ENCODE results near the gene CASTOR2. TPM values are rescaled to one million over a fixed set of nuclear protein-coding genes. Genes with fewer than 3 reads are reported as not detected.
"Not testable (repeated sequence)": the region's sequence is repeated elsewhere in the genome, so short reads cannot be mapped to it uniquely, and the experiment has no call there.

Gene CASTOR2
- total RNA-seq, 1 donor from 2014 or later: 4.9 TPM

DNA sequence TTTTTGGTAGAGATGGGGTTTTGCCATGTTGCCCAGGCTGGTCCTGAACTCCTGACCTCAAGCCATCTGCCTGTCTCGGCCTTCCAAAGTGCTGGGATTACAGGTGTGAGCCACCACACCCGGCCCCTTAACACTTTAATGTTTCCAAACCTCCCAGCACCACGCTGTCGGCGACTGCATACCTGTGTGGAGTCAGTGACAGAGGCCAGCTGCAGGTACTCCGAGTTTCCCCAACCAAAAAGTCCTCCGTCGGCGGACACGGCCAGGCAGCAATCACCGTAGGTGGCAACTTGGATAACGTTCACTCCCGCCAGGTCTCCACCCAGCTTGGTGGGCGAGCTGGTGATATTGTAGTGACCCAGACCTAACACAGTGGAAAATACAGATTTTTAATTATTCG is 93.9 kb downstream of the CASTOR2 start:
- Histone ChIP-seq H3K4me3 (no peak overlapping the region), H3K36me3 (peaks cover 56 to 64% of the 10 kb centered on the region in 2 donors), H3K27me3 (no peaks in the 10 kb centered on the region), H3K4me1 (peaks cover 10 to 36% of the 10 kb centered on the region in 2 donors), H3K9me3 (no peaks in the 10 kb centered on the region), H3K27ac (peak overlapping the region in 1 of 2 donors; percentile 85)
- intact Hi-C loops (cut with DNase I): no loop called here
- TF ChIP-seq, protein P1, sequence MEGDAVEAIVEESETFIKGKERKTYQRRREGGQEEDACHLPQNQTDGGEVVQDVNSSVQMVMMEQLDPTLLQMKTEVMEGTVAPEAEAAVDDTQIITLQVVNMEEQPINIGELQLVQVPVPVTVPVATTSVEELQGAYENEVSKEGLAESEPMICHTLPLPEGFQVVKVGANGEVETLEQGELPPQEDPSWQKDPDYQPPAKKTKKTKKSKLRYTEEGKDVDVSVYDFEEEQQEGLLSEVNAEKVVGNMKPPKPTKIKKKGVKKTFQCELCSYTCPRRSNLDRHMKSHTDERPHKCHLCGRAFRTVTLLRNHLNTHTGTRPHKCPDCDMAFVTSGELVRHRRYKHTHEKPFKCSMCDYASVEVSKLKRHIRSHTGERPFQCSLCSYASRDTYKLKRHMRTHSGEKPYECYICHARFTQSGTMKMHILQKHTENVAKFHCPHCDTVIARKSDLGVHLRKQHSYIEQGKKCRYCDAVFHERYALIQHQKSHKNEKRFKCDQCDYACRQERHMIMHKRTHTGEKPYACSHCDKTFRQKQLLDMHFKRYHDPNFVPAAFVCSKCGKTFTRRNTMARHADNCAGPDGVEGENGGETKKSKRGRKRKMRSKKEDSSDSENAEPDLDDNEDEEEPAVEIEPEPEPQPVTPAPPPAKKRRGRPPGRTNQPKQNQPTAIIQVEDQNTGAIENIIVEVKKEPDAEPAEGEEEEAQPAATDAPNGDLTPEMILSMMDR (IDR thresholded peaks at IDR 0.05): no peak
- no peak for DNase-seq (ENCODE audit: low spot score in 2 of 2)

DNA sequence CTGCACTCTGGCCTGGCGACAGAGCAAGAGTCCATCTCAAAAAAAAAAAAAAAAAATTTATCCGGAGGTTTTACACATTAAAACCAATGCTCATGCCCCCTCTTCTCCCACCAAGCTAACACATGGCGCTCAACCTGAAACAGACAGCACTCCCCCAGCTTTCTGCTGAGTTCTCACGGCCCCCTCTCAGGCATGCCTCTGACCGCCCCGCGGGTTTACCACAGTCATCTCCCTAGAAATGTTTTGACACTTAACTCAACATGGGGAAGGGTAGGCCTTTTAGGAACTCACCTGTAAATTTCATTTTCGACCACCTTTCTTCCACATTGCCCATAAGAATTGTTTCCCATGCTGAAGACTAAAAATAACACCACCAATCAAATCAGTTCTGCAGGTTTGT is 99.8 kb downstream of the CASTOR2 start:
- no peaks in the 10 kb centered on the region for H3K4me1 ChIP-seq
- TF ChIP-seq, protein P1 (IDR thresholded peaks at IDR 0.05): no peak
- H3K27ac ChIP-seq: no peak overlapping the region
- H3K4me3 ChIP-seq: no peak overlapping the region
- H3K27me3 ChIP-seq: no peaks in the 10 kb centered on the region
- no peaks in the 10 kb centered on the region for H3K9me3 ChIP-seq
- H3K36me3 ChIP-seq: peaks cover 94 to 96% of the 10 kb centered on the region in 2 donors
- DNase-seq (ENCODE audit: low spot score in 2 of 2): no peak
- intact Hi-C loops (cut with DNase I): no loop called here

DNA sequence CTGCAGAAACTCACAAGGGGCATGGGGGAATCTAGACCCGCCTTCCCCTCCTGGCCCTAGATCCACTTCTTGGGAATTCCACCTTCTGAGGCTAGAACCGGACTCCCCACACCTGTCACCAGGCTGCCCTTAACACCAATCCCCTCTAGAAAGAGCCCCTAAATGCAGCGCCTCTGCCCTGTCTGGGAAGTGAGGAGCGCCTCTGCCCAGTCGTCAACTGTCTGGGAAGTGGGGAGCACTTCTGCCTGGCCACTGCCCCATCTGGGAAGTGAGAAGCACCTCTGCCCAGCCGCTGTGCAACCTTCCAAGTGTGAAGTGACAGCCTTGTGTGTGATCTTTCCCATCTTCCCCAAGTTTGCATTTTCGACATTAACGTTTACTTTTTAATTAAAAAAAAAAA is 100.3 kb downstream of the CASTOR2 start:
- Histone ChIP-seq H3K4me3 (no peak overlapping the region), H3K36me3 (peaks cover 94 to 98% of the 10 kb centered on the region in 2 donors), H3K9me3 (no peaks in the 10 kb centered on the region), H3K27ac (no peak overlapping the region), H3K27me3 (no peaks in the 10 kb centered on the region), H3K4me1 (no peaks in the 10 kb centered on the region)
- no peak for DNase-seq (ENCODE audit: low spot score in 2 of 2)
- TF ChIP-seq, protein P1 (IDR thresholded peaks at IDR 0.05): no peak
- intact Hi-C loops (cut with DNase I): no loop called here

DNA sequence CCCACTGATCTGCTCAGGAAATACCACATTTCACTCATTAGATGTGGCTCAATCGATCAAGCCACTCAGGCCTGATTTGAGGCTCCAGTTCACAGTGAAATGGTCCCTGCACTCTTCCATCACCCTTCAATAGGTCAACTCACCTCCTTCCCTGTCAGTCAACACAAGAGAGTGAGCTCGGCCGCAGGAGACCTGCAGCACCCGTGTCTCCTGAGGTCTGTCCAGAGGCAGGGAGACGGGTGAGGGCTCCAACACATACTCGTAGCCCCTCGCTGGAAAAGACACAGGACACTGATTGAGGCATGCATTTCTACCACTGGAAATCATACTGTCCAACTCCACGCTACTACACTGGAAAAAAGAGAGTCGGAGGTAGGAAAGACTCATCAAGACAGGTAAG is 102.0 kb downstream of the CASTOR2 start:
- Histone ChIP-seq H3K4me1 (no peaks in the 10 kb centered on the region), H3K4me3 (no peak overlapping the region), H3K27me3 (no peaks in the 10 kb centered on the region), H3K27ac (no peak overlapping the region), H3K36me3 (peaks cover 86 to 91% of the 10 kb centered on the region in 2 donors), H3K9me3 (no peaks in the 10 kb centered on the region)
- peak in 1 of 2 donors; percentile 45 for DNase-seq (ENCODE audit: low spot score in 2 of 2)
- intact Hi-C loops (cut with DNase I): no loop called here
- TF ChIP-seq, protein P1 (IDR thresholded peaks at IDR 0.05): no peak

DNA sequence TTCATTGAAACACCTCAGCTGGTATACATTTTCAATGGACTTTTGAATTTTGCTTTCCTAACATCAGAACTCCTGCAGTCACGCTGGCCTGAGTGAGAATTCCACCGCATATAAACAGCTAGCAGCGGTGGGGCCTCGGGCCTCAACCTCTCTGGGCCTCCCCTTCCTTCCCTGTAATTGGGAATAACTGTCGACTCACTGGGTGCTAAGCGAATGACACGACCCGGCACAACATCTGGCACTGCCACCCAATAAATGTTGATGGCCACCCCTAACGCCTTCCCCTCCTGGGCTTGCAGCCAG is 108.4 kb downstream of the CASTOR2 start:
- Histone ChIP-seq H3K9me3 (no peaks in the 10 kb centered on the region), H3K27ac (peak overlapping the region; percentile 86 to 92), H3K27me3 (no peaks in the 10 kb centered on the region), H3K4me3 (peak overlapping the region; percentile 70 to 99), H3K36me3 (peaks cover 27 to 29% of the 10 kb centered on the region in 2 donors), H3K4me1 (peaks cover 2 to 6% of the 10 kb centered on the region in 2 donors)
- DNase-seq (ENCODE audit: low spot score in 2 of 2): no peak
- intact Hi-C loops (cut with DNase I): loop anchor here (2.0 kb wide), 1 partner anchor 16 kb away; no protein-coding TSS in a partner anchor
- TF ChIP-seq, protein P1 (IDR thresholded peaks at IDR 0.05): no peak

DNA sequence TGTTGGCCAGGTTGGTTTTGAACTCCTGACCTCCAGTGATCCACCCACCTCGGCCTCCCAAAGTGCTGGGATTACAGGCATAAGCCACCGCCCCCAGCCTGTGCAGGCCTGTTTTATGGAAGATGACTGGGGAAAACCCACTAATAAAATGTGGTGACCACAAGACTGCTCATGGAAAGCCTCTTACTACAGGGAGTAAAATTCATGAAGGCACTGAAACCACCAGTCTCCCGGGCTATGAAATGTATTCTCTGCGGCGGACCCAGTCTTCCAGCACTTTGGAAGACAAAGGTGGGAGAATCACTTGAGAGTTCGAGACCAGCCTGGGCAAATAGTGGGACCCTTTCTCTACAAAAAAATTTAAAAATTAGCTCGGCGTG is 109.7 kb downstream of the CASTOR2 start:
- intact Hi-C loops (cut with DNase I); H3K9me3 ChIP-seq; H3K27me3 ChIP-seq; DNase-seq (ENCODE audit: low spot score in 2 of 2); H3K4me1 ChIP-seq: not testable (repeated sequence)
- Histone ChIP-seq H3K36me3 (peaks cover 14 to 16% of the 10 kb centered on the region in 2 donors), H3K27ac (peak overlapping the region; percentile 86 to 92), H3K4me3 (peak overlapping the region; percentile 70 to 99)

Other genes starting within 250 kb of the CASTOR2 start
- gene NCF1, start 190.7 kb upstream of the CASTOR2 start, total RNA-seq: 4.0 TPM
- 0.32 TPM for gene GTF2IRD2, start 113.1 kb upstream of the CASTOR2 start, total RNA-seq
- gene RCC1L, start 109.1 kb downstream of the CASTOR2 start, total RNA-seq: 25.2 TPM
- gene GTF2IRD2B, start 127.9 kb downstream of the CASTOR2 start, total RNA-seq: 38.4 TPM